GM21576 (cell line): Measurements from ENCODE around the gene EIF2S1.
A peak's percentile ranks its signal among the peaks of the same experiment; 100 is the strongest.
"Not testable (repeated sequence)": the region's sequence is repeated elsewhere in the genome, so short reads cannot be mapped to it uniquely, and the experiment has no call there.

Experiments
- ATAC-seq: cut with Tn5 transposase; IDR thresholded peaks from one replicate; pipeline ENCODE4 v1.9.1; 2021; ENCODE audit warnings: mild to moderate bottlenecking, moderate library complexity; ENCODE audit not compliant: unreplicated experiment

Gene EIF2S1

GRCh38 chr14:67359775-67360469, at the start of gene EIF2S1, which contains the start of gene ATP6V1D:
TSS of gene EIF2S1 (plus strand) at chr14:67360328. CDS start at chr14:67364768, 4,440 bp downstream.
TSS of gene ATP6V1D (minus strand) at chr14:67359804. CDS start at chr14:67359698, 106 bp downstream.
- ATAC-seq = peak; percentile 91

GRCh38 chr14:67311868-67312267, 48.3 kb upstream of the EIF2S1 start:
- ATAC-seq = no peak

GRCh38 chr14:67313153-67313552, 47.0 kb upstream of the EIF2S1 start:
- ATAC-seq = no peak

- no peak for ATAC-seq
Observed at GRCh38 chr14:67317822-67318221, 42.3 kb upstream of the EIF2S1 start.

- ATAC-seq = no peak
Observed at GRCh38 chr14:67319142-67319541, 41.0 kb upstream of the EIF2S1 start.

GRCh38 chr14:67329666-67330065, 30.5 kb upstream of the EIF2S1 start:
- not testable (repeated sequence) for ATAC-seq

- no peak for ATAC-seq
Observed at GRCh38 chr14:67331368-67332125, 28.6 kb upstream of the EIF2S1 start.

GRCh38 chr14:67332468-67332867, 27.7 kb upstream of the EIF2S1 start:
- no peak for ATAC-seq

GRCh38 chr14:67335781-67336180, 24.3 kb upstream of the EIF2S1 start:
- no peak for ATAC-seq

- ATAC-seq = not testable (repeated sequence)
Observed at GRCh38 chr14:67341231-67341630, 18.9 kb upstream of the EIF2S1 start.

- no peak for ATAC-seq
Observed at GRCh38 chr14:67343601-67344230, 16.4 kb upstream of the EIF2S1 start.

- ATAC-seq = no peak
Observed at GRCh38 chr14:67345583-67345982, 14.5 kb upstream of the EIF2S1 start.

GRCh38 chr14:67352055-67352454, 8.1 kb upstream of the EIF2S1 start:
- no peak for ATAC-seq

- ATAC-seq = no peak
Observed at GRCh38 chr14:67357186-67357968, 2.8 kb upstream of the EIF2S1 start.

- ATAC-seq = no peak
Observed at GRCh38 chr14:67357969-67358354, 2.2 kb upstream of the EIF2S1 start.

- ATAC-seq = no peak
Observed at GRCh38 chr14:67358924-67359774, 979 bp upstream of the EIF2S1 start.

- peak; percentile 20 for ATAC-seq
Observed at GRCh38 chr14:67360470-67361206, 510 bp downstream of the EIF2S1 start.

GRCh38 chr14:67365476-67365875, 5.3 kb downstream of the EIF2S1 start:
- ATAC-seq = no peak

GRCh38 chr14:67370830-67371229, 10.7 kb downstream of the EIF2S1 start:
- ATAC-seq = no peak
